ENCODE results near the gene PRR20G.
"Not testable (repeated sequence)": the region's sequence is repeated elsewhere in the genome, so short reads cannot be mapped to it uniquely, and the experiment has no call there.

PRR20G gene

DNA sequence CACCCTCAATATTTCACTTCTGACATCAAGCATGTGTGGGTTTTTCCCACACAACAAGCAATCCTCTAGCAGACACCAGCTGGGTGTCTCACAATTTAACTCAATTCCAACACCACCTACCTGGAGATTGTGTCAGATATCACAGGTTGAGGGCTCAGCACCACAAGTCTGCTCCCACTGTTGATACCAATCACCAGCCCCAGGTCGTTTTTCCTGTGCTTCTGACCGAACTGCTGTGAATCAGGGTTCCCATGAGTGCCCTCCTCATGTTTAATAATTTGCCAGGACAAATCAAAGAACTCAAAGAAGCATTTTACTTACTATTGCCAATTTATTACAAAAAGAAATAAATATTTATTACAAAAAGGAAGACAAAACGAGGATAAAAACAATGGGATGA, 25.0 kb upstream of the PRR20G start:
- no peak overlapping the region for H3K4me3 ChIP-seq (ENCODE audit: low read depth, low read length)
- TF ChIP-seq, protein P1, sequence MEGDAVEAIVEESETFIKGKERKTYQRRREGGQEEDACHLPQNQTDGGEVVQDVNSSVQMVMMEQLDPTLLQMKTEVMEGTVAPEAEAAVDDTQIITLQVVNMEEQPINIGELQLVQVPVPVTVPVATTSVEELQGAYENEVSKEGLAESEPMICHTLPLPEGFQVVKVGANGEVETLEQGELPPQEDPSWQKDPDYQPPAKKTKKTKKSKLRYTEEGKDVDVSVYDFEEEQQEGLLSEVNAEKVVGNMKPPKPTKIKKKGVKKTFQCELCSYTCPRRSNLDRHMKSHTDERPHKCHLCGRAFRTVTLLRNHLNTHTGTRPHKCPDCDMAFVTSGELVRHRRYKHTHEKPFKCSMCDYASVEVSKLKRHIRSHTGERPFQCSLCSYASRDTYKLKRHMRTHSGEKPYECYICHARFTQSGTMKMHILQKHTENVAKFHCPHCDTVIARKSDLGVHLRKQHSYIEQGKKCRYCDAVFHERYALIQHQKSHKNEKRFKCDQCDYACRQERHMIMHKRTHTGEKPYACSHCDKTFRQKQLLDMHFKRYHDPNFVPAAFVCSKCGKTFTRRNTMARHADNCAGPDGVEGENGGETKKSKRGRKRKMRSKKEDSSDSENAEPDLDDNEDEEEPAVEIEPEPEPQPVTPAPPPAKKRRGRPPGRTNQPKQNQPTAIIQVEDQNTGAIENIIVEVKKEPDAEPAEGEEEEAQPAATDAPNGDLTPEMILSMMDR (IDR thresholded peaks at IDR 0.05; ENCODE audit: low read depth, low read length), result no peak

DNA sequence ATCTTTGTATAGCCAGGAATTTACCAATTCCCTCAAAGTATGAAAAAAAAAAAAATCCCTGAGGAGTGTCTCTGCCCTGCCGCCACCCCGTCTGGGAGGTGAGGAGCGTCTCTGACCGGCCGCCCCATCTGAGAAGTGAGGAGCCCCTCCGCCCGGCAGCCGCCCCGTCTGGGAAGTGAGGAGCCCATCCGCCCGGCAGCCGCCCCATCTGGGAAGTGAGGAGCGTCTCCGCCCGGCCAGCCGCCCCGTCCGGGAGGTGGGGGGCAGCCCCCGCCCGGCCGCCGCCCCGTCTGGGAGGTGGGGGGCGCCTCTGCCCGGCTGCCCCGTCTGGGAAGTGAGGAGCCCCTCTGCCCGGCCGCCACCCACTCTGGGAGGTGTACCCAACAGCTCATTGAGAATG, 21.0 kb upstream of the PRR20G start:
- not testable (repeated sequence) for H3K4me3 ChIP-seq (ENCODE audit: low read depth, low read length)

DNA sequence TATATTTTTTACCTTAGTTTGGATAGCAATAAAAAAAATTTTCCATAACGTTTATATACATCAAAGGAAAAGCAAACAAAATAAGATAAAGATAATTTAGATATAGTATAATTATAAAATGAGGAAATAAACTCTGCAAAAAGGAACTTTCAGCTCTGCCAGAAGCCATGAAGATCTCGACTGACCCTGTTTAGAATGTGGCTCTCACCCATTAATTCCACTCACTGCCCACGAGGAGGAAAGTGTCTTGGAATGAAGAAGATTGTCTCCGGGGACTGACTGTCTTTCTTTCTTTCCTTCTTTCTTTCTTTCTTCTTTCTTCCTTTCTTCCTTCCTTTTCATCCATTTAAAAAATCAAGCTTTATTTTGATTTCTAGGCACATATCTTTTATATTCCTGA, 20.1 kb upstream of the PRR20G start:
- TF ChIP-seq, protein P1 (IDR thresholded peaks at IDR 0.05; ENCODE audit: low read depth, low read length), result no peak

DNA sequence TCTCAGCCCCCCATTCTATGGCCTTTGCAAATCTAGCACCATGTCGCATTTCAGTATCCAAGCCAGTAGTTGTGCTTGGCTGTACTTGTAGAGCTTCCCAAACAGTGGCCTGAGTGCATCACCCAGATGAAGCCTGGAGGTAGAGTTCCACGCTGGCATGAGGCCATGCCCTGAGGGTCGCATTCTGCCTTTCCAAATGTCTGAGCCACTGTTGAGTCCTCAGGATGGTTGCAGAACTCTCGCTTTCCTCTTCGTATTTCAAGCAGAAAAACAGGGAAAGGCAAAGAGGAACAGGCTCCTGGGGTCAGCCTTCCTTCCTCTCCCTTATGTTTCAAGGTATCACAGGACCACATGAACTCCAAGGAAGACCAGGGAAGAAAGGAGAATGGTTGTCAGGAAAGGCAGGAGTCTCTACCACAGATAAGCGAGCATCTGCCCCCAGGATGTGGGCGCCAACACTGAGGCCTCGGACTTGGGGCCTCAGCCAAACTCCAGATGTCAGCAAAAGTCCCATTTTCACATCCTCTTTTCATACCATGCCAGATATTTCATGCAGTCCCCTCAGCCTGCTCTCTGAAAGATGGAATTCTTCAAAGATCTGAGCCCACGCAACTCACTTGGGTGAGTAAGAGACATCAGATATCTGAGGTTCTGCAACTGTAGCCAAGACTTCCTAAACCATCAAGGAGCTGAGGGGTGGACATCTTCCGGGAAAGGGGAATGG, 19.4 kb upstream of the PRR20G start:
- TF ChIP-seq, protein P1 (IDR thresholded peaks at IDR 0.05; ENCODE audit: low read depth, low read length), result no peak
- no peak overlapping the region for H3K4me3 ChIP-seq (ENCODE audit: low read depth, low read length)

More for the DNA sequence above, 20.1 kb upstream of the PRR20G start:
- no peak overlapping the region for H3K4me3 ChIP-seq (ENCODE audit: low read depth, low read length)

DNA sequence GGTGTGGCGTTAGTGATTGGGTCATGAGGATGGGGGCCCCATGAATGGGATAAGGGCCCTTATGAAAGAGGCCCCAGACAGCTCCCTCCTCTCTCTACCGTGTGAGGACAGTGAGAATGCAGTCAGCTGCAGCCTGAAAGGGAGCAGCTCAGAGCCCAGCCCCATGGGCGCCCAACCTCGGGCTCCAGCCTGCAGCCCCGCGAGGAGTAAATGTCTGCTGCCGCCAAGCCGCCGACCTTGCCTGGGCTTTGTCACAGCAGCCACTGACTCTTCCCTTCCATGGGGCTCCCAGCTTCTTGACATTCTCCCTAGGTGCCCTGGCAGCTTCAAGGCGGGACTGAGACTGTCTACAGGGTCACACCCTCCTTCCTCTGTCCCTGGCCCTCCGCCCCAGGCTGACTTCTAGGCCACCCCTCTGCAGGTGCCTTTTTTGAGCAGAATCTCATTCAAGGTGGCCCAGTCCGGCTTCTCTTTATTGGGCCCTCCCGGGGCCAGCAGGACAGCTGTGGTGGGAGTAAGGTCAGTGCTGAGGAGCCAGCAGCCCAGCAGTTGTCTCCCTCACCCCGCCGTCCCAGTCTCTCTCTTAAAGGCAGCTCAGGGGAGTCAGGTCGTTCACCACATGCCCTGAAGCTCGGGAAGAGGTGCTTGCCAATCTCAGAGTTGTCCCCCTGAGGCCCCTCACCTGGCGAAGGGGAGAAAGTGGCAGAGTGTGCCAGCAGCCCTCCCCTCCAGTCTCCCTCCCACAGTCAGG, 18.7 kb upstream of the PRR20G start:
- TF ChIP-seq, protein P1 (IDR thresholded peaks at IDR 0.05; ENCODE audit: low read depth, low read length), result no peak
- H3K4me3 ChIP-seq (ENCODE audit: low read depth, low read length), result no peak overlapping the region

DNA sequence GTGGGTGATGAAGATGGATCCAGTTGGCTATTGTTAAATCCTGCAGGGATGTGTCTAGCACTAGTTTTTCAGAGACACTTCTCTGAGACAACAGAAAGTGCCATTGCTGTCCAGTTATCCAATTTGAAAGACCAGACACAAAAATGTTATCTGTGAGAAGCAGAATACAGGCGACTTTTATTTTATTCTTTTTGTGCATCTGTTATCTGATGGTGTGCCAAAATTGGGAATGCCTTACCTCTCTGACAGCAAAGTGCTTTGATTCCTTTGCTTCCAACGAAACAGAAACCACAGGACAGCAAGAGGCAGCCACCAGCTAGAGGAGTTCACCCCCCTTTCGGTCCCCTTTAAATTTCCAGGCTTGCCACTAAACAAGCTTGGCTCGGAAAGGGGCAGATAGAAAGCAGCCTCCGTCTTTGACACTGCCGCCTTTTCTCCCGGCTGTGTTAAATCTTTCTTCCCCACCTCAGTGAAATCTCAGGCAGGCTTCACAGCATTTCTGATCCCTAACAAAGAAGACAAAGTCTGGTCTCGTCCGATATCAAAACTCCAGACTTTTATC, 17.7 kb upstream of the PRR20G start:
- TF ChIP-seq, protein P1 (IDR thresholded peaks at IDR 0.05; ENCODE audit: low read depth, low read length), result no peak

DNA sequence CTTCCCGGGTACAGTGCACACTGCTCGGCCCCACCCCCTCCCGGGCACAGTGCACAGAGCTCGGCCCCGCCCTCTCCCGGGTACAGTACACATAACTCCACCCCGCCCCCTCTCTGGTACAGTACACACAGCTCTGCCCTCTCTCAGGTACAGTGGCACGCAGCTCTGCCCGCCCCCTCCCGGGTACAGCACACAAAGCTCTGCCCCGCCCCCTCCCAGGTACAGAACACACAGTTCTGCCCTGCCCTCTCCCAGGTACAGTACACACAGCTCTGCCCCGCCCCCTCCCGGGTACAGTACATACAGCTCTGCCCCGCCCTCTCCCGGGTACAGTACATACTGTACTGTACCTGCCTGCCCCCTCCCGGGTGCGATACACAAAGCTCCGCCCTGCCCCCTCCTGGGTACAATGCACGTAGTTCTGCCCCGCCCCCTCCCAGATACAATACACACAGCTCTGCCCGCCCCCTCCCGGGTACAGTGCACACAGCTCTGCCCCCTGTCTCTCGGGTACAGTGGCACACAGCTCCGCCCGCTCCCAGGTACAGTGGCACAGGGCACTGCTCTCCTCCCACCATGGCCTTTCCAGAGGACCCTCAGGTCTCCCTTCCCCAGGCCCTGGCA, 16.4 kb upstream of the PRR20G start:
- H3K4me3 ChIP-seq (ENCODE audit: low read depth, low read length), result no peak overlapping the region
- TF ChIP-seq, protein P1 (IDR thresholded peaks at IDR 0.05; ENCODE audit: low read depth, low read length), result no peak

More for the DNA sequence above, 17.7 kb upstream of the PRR20G start:
- H3K4me3 ChIP-seq (ENCODE audit: low read depth, low read length), result no peak overlapping the region
